Measurements from ENCODE around the gene C1QTNF3. TPM values are rescaled to one million over a fixed set of nuclear protein-coding genes. Genes with fewer than 3 reads are reported as not detected.

C1QTNF3 gene
- total RNA-seq, 1 experiment from 2014 or later: 2.1 TPM

DNA sequence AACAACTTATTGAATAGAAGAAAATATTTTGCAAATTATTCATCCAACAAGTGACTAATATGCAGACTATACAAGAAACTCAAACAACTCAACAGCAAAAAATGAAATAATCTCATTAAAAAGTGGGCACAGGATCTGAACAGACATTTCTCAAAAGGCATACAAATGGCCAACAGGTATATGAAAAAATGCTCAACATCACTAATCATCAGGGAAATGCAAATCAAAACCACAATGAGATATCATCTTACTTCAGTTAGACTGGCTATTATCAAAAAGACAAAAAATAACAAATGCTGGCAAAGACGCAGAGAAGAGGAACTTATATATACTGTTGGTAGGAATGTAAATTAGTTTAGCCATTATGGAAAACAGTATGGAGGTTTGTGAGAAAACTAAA is 33.4 kb downstream of the C1QTNF3 start:
- Mint-ChIP-seq H3K4me1 (peaks cover 18% of the 10 kb centered on the region), H3K27me3 (ENCODE audit: low read depth) (no peaks in the 10 kb centered on the region), H3K36me3 (peaks cover 9% of the 10 kb centered on the region; the same call in 1 of the 2 replicates), H3K27ac (no peak overlapping the region), H3K9me3 (peaks cover 9% of the 10 kb centered on the region), H3K4me3 (no peak overlapping the region)
- DNase-seq (ENCODE audit: low spot score): no peak
- ATAC-seq: no peak
- CTCF ChIA-PET: no interaction called here
- TF ChIP-seq, protein P1, sequence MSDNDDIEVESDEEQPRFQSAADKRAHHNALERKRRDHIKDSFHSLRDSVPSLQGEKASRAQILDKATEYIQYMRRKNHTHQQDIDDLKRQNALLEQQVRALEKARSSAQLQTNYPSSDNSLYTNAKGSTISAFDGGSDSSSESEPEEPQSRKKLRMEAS (CRISPR knock-in tag; IDR thresholded peaks at IDR 0.05): no peak
- TF ChIP-seq GTF2I (CRISPR knock-in tag; conservative IDR thresholded peaks at IDR 0.05) (no peak), CREM (CRISPR knock-in tag; IDR thresholded peaks at IDR 0.05) (no peak), GRHL2 (CRISPR knock-in tag; IDR thresholded peaks at IDR 0.05; ENCODE audit: insufficient replicate concordance, severe bottlenecking) (no peak)
- TF ChIP-seq, protein P2, sequence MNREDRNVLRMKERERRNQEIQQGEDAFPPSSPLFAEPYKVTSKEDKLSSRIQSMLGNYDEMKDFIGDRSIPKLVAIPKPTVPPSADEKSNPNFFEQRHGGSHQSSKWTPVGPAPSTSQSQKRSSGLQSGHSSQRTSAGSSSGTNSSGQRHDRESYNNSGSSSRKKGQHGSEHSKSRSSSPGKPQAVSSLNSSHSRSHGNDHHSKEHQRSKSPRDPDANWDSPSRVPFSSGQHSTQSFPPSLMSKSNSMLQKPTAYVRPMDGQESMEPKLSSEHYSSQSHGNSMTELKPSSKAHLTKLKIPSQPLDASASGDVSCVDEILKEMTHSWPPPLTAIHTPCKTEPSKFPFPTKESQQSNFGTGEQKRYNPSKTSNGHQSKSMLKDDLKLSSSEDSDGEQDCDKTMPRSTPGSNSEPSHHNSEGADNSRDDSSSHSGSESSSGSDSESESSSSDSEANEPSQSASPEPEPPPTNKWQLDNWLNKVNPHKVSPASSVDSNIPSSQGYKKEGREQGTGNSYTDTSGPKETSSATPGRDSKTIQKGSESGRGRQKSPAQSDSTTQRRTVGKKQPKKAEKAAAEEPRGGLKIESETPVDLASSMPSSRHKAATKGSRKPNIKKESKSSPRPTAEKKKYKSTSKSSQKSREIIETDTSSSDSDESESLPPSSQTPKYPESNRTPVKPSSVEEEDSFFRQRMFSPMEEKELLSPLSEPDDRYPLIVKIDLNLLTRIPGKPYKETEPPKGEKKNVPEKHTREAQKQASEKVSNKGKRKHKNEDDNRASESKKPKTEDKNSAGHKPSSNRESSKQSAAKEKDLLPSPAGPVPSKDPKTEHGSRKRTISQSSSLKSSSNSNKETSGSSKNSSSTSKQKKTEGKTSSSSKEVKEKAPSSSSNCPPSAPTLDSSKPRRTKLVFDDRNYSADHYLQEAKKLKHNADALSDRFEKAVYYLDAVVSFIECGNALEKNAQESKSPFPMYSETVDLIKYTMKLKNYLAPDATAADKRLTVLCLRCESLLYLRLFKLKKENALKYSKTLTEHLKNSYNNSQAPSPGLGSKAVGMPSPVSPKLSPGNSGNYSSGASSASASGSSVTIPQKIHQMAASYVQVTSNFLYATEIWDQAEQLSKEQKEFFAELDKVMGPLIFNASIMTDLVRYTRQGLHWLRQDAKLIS (CRISPR knock-in tag; IDR thresholded peaks at IDR 0.05; ENCODE audit: borderline replicate concordance): no peak
- POLR2A ChIA-PET: no interaction called here

DNA sequence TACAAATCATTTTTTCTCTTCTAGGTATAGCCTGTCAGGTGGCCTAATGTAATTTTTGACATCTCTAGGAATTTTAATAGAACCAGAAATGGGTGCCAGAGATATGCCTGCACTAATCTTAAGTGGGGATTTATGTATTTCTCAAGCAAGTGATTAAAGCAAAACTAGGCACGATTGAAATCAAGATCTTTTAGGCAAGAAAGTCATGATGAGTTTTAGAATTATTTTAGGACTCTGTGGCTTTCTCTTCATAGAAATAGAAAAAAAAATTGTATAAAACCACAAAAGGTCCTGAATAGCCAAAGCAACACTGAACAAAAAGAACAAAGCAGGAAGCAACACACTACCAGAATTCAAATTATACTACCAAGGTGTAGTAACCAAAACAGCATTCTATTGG is 34.2 kb downstream of the C1QTNF3 start:
- no peaks in the 10 kb centered on the region for H3K27me3 Mint-ChIP-seq (ENCODE audit: low read depth)
- ATAC-seq (no peak), DNase-seq (ENCODE audit: low spot score) (no peak)
- H3K4me3 Mint-ChIP-seq: peak overlapping the region; percentile 83
- peaks cover 11% of the 10 kb centered on the region for H3K36me3 Mint-ChIP-seq
- POLR2A ChIA-PET: interaction anchor here (0.9 kb wide), 1 partner anchor 9 kb away, joined by 3 read pairs; no protein-coding TSS in a partner anchor
- H3K9me3 Mint-ChIP-seq: peaks cover 6% of the 10 kb centered on the region
- H3K27ac Mint-ChIP-seq: peak overlapping the region; percentile 97
- TF ChIP-seq ZNF263 (CRISPR knock-in tag; IDR thresholded peaks at IDR 0.05; ENCODE audit: low read depth) (no peak), NFE2L1 (CRISPR knock-in tag; IDR thresholded peaks at IDR 0.05) (no peak), NFATC4 (CRISPR knock-in tag; IDR thresholded peaks at IDR 0.05) (no peak)
- TF ChIP-seq, protein P3, sequence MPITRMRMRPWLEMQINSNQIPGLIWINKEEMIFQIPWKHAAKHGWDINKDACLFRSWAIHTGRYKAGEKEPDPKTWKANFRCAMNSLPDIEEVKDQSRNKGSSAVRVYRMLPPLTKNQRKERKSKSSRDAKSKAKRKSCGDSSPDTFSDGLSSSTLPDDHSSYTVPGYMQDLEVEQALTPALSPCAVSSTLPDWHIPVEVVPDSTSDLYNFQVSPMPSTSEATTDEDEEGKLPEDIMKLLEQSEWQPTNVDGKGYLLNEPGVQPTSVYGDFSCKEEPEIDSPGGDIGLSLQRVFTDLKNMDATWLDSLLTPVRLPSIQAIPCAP (CRISPR knock-in tag; IDR thresholded peaks at IDR 0.05): no peak
- TF ChIP-seq, protein P4, sequence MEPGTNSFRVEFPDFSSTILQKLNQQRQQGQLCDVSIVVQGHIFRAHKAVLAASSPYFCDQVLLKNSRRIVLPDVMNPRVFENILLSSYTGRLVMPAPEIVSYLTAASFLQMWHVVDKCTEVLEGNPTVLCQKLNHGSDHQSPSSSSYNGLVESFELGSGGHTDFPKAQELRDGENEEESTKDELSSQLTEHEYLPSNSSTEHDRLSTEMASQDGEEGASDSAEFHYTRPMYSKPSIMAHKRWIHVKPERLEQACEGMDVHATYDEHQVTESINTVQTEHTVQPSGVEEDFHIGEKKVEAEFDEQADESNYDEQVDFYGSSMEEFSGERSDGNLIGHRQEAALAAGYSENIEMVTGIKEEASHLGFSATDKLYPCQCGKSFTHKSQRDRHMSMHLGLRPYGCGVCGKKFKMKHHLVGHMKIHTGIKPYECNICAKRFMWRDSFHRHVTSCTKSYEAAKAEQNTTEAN (CRISPR knock-in tag; IDR thresholded peaks at IDR 0.05): no peak
- H3K4me1 Mint-ChIP-seq: peaks cover 18% of the 10 kb centered on the region
- CTCF ChIA-PET: interaction anchor here (0.8 to 1.7 kb wide), 5 partner anchors 11 to 420 kb away, joined by 3 to 10 read pairs (median 4); no protein-coding TSS in a partner anchor

DNA sequence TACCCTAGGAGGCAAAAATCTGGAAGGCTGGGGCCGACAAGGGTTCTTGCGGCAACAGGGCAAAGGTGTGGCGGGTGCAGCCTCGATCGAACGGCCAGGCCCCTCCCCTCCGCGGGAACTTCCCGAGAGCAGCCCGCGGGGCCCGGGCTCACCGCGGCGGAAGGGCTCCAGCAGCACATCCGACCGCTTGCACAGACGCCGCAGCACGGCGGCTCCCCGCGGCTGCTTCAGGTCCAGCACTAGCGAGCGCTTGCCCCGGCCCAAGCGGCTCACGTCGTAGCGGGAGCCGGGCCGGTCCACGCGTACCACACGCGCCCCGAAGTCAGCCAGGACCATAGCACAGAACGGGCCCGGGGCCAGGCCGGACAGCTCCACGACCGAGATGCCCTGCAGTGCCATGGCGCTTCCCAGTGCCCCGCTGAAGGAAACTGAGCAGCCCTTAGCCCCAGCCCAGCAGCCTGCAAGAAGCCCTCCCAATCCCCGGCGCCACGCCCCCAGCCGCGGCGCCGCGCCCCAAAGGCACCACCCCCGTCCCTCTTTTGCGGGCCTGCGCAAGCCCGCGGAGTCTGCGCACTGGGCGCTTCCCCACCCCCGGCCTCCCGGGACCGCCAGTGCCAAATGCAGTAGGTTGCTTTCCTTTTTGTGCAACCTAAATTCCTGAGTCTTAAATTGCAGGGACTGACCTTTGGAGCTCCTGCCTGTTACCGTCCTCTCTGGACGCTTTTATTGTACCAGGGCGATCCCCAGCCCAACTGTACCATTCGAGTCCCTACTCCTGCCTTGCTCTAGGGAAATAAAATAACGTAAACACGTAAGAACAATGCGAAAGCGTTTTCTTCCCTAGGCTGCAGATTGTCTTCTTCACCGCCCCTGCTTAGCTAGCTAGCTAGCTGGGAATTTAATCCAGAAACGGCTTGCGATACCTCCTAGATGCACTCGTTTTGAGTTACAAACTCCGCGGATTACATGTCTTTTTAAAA is 35.1 kb downstream of the C1QTNF3 start, which contains the start of gene AMACR:
Gene AMACR, minus strand, starts transcription at position 430 of the 980 bp plus-strand sequence. Its CDS starts 31 bp downstream, at position 399.
- Mint-ChIP-seq H3K4me1 (peaks cover 18% of the 10 kb centered on the region), H3K4me3 (peak within 1 kb of the TSS; percentile 83), H3K36me3 (peaks cover 13% of the 10 kb centered on the region), H3K27me3 (ENCODE audit: low read depth) (no peaks in the 10 kb centered on the region), H3K27ac (peak within 1 kb of the TSS; percentile 97), H3K9me3 (no peaks in the 10 kb centered on the region)
- ChIA-PET POLR2A (interaction anchor here (0.9 kb wide), 1 partner anchor 10 kb away, joined by 3 read pairs; no protein-coding TSS in a partner anchor), CTCF (interaction anchor here (0.5 to 1.7 kb wide), 8 partner anchors 10 to 1569 kb away, joined by 3 to 10 read pairs (median 4); no protein-coding TSS in a partner anchor)
- peak; percentile 94 for ATAC-seq
- DNase-seq (ENCODE audit: low spot score): peak; percentile 93
- TF ChIP-seq ZNF396 (CRISPR knock-in tag; IDR thresholded peaks at IDR 0.05; ENCODE audit: borderline replicate concordance): no peak
- no peak for TF ChIP-seq ZNF671 (CRISPR knock-in tag; IDR thresholded peaks at IDR 0.05)
- TF ChIP-seq, protein P5, sequence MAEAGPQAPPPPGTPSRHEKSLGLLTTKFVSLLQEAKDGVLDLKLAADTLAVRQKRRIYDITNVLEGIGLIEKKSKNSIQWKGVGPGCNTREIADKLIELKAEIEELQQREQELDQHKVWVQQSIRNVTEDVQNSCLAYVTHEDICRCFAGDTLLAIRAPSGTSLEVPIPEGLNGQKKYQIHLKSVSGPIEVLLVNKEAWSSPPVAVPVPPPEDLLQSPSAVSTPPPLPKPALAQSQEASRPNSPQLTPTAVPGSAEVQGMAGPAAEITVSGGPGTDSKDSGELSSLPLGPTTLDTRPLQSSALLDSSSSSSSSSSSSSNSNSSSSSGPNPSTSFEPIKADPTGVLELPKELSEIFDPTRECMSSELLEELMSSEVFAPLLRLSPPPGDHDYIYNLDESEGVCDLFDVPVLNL (CRISPR knock-in tag; IDR thresholded peaks at IDR 0.05; ENCODE audit: borderline replicate concordance, low read depth): no peak
- TF ChIP-seq GTF2I (CRISPR knock-in tag; conservative IDR thresholded peaks at IDR 0.05): no peak
- TF ChIP-seq, protein P6, sequence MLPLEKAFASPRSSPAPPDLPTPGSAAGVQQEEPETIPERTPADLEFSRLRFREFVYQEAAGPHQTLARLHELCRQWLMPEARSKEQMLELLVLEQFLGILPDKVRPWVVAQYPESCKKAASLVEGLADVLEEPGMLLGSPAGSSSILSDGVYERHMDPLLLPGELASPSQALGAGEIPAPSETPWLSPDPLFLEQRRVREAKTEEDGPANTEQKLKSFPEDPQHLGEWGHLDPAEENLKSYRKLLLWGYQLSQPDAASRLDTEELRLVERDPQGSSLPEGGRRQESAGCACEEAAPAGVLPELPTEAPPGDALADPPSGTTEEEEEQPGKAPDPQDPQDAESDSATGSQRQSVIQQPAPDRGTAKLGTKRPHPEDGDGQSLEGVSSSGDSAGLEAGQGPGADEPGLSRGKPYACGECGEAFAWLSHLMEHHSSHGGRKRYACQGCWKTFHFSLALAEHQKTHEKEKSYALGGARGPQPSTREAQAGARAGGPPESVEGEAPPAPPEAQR (CRISPR knock-in tag; IDR thresholded peaks at IDR 0.05): no peak
- TF ChIP-seq ZNF423 (CRISPR knock-in tag; IDR thresholded peaks at IDR 0.05): no peak
- TF ChIP-seq, protein P7, sequence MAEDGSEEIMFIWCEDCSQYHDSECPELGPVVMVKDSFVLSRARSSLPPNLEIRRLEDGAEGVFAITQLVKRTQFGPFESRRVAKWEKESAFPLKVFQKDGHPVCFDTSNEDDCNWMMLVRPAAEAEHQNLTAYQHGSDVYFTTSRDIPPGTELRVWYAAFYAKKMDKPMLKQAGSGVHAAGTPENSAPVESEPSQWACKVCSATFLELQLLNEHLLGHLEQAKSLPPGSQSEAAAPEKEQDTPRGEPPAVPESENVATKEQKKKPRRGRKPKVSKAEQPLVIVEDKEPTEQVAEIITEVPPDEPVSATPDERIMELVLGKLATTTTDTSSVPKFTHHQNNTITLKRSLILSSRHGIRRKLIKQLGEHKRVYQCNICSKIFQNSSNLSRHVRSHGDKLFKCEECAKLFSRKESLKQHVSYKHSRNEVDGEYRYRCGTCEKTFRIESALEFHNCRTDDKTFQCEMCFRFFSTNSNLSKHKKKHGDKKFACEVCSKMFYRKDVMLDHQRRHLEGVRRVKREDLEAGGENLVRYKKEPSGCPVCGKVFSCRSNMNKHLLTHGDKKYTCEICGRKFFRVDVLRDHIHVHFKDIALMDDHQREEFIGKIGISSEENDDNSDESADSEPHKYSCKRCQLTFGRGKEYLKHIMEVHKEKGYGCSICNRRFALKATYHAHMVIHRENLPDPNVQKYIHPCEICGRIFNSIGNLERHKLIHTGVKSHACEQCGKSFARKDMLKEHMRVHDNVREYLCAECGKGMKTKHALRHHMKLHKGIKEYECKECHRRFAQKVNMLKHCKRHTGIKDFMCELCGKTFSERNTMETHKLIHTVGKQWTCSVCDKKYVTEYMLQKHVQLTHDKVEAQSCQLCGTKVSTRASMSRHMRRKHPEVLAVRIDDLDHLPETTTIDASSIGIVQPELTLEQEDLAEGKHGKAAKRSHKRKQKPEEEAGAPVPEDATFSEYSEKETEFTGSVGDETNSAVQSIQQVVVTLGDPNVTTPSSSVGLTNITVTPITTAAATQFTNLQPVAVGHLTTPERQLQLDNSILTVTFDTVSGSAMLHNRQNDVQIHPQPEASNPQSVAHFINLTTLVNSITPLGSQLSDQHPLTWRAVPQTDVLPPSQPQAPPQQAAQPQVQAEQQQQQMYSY (CRISPR knock-in tag; IDR thresholded peaks at IDR 0.05): 0 out of 2 replicates have a peak, but pooled peaks have one; percentile 6

Data from WTC11 (cell line).